Ishikawa (cell line): ENCODE data around the gene IMPG1.

Experiments
- CEBPB ChIP-seq: IDR thresholded peaks from 2 replicates; pipeline ENCODE4 v1.6.1; 2012
- CREB1 ChIP-seq: IDR thresholded peaks from 2 replicates; pipeline ENCODE4 v1.6.1; 2012; ENCODE audit warnings: low read depth
- EGR1 ChIP-seq: IDR thresholded peaks from 2 replicates; pipeline ENCODE4 v1.6.1; 2012
- EP300 ChIP-seq: IDR thresholded peaks from 2 replicates; pipeline ENCODE4 v1.6.1; 2012; ENCODE audit warnings: borderline replicate concordance
- FOXM1 ChIP-seq: IDR thresholded peaks from 2 replicates; pipeline ENCODE4 v1.6.1; 2012; ENCODE audit warnings: low read depth, borderline replicate concordance
- NFIC ChIP-seq: IDR thresholded peaks from 2 replicates; pipeline ENCODE4 v1.6.1; 2012
- RAD21 ChIP-seq: IDR thresholded peaks from 2 replicates; pipeline ENCODE4 v1.6.1; 2012; ENCODE audit warnings: low read depth
- TAF1 ChIP-seq: IDR thresholded peaks from 2 replicates; pipeline ENCODE4 v1.6.1; 2012; ENCODE audit warnings: low read depth, mild to moderate bottlenecking
- TCF12 ChIP-seq: IDR thresholded peaks from 2 replicates; pipeline ENCODE4 v1.6.1; 2012; ENCODE audit warnings: low read depth
- TEAD4 ChIP-seq: IDR thresholded peaks from 2 replicates; pipeline ENCODE4 v1.6.1; 2012
- YY1 ChIP-seq: IDR thresholded peaks from 2 replicates; pipeline ENCODE4 v1.6.1; 2012; ENCODE audit warnings: low read depth
- ZBTB7A ChIP-seq: IDR thresholded peaks from 2 replicates; pipeline ENCODE4 v1.6.1; 2012; ENCODE audit warnings: low read depth
- TF ChIP-seq, protein P1 (sequence below): IDR thresholded peaks from 2 replicates; pipeline ENCODE4 v1.6.1; 2012
- TF ChIP-seq, protein P2 (sequence below): IDR thresholded peaks from 2 replicates; pipeline ENCODE4 v1.6.1; 2012; ENCODE audit warnings: low read depth, mild to moderate bottlenecking
- TF ChIP-seq, protein P3 (sequence below): IDR thresholded peaks from 2 replicates; pipeline ENCODE4 v1.6.1; 2012

Gene IMPG1

DNA sequence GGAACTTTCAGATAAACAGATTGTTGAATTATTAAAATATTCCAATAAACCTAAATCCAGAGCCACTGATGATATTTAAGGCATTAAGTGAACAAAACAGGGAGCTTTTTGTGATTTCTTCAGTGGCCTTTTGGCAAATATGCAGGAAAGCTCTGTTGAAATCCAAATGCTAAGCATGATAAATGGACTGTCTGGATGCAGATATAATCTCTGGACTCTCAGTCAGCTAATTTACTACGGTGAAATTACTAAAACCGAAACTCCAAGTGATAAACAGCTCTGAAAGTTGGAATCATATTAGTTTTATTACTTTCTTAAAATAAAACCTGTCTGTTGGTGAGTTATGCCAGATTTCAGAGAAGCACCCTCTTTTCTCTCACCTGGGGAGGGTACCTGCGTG is 120.3 kb downstream of the IMPG1 start:
- TF ChIP-seq FOXM1 = no peak
- TF ChIP-seq EP300 = no peak
- TF ChIP-seq TCF12 = no peak
- no peak for TF ChIP-seq CREB1
- TF ChIP-seq, protein P1, sequence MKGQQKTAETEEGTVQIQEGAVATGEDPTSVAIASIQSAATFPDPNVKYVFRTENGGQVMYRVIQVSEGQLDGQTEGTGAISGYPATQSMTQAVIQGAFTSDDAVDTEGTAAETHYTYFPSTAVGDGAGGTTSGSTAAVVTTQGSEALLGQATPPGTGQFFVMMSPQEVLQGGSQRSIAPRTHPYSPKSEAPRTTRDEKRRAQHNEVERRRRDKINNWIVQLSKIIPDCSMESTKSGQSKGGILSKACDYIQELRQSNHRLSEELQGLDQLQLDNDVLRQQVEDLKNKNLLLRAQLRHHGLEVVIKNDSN = no peak
- TF ChIP-seq, protein P2, sequence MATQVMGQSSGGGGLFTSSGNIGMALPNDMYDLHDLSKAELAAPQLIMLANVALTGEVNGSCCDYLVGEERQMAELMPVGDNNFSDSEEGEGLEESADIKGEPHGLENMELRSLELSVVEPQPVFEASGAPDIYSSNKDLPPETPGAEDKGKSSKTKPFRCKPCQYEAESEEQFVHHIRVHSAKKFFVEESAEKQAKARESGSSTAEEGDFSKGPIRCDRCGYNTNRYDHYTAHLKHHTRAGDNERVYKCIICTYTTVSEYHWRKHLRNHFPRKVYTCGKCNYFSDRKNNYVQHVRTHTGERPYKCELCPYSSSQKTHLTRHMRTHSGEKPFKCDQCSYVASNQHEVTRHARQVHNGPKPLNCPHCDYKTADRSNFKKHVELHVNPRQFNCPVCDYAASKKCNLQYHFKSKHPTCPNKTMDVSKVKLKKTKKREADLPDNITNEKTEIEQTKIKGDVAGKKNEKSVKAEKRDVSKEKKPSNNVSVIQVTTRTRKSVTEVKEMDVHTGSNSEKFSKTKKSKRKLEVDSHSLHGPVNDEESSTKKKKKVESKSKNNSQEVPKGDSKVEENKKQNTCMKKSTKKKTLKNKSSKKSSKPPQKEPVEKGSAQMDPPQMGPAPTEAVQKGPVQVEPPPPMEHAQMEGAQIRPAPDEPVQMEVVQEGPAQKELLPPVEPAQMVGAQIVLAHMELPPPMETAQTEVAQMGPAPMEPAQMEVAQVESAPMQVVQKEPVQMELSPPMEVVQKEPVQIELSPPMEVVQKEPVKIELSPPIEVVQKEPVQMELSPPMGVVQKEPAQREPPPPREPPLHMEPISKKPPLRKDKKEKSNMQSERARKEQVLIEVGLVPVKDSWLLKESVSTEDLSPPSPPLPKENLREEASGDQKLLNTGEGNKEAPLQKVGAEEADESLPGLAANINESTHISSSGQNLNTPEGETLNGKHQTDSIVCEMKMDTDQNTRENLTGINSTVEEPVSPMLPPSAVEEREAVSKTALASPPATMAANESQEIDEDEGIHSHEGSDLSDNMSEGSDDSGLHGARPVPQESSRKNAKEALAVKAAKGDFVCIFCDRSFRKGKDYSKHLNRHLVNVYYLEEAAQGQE = no peak
- TF ChIP-seq EGR1 = no peak
- TF ChIP-seq NFIC = no peak
- no peak for TF ChIP-seq TEAD4
- no peak for TF ChIP-seq RAD21
- no peak for TF ChIP-seq YY1
- no peak for TF ChIP-seq ZBTB7A
- TF ChIP-seq, protein P3, sequence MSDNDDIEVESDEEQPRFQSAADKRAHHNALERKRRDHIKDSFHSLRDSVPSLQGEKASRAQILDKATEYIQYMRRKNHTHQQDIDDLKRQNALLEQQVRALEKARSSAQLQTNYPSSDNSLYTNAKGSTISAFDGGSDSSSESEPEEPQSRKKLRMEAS = no peak
- TF ChIP-seq TAF1 = no peak
- no peak for TF ChIP-seq CEBPB

GRCh38 chr6:75947935-75948334 is 124.5 kb downstream of the IMPG1 start:
- TF ChIP-seq, protein P2 = no peak
- no peak for TF ChIP-seq CEBPB
- no peak for TF ChIP-seq FOXM1
- TF ChIP-seq ZBTB7A = no peak
- no peak for TF ChIP-seq EP300
- TF ChIP-seq CREB1 = no peak
- TF ChIP-seq, protein P3 = no peak
- no peak for TF ChIP-seq RAD21
- no peak for TF ChIP-seq EGR1
- no peak for TF ChIP-seq TCF12
- no peak for TF ChIP-seq YY1
- TF ChIP-seq TAF1 = no peak
- TF ChIP-seq, protein P1 = no peak
- no peak for TF ChIP-seq NFIC
- no peak for TF ChIP-seq TEAD4

DNA sequence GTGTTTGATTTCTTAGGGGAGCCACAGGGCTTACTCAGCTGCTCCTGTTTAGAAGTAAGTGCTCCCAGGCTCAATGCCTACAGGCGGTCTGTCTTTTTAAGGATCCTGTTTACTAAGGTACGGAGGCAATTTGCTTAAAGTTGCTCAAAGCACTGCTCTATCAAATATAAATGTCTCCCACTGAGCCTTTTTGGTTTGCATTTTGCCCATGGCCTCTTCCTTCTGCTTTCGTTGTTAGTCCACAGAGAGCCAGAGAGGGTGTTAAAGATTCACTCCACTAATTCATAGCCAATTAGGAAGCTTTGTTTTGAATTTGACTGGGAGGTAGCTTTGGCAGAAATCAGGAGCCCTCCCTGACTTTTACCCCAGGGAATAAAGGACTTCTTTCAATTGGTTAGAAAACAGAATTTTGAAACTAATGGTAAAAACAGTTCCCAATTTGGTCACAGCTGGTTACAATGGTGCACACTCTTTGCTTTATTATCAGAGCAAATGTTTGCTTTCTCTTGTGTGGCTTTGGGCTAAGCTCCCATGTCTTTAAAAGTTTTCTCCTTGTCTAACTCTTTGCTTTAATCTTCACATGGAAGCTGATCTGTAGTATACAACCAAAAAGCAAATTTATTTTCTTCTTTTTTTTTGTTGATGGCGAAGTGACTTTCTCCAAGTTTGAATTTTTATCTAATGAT is 126.2 kb downstream of the IMPG1 start:
- TF ChIP-seq EP300 = no peak
- TF ChIP-seq, protein P1 = no peak
- no peak for TF ChIP-seq FOXM1
- TF ChIP-seq ZBTB7A = no peak
- TF ChIP-seq TAF1 = no peak
- TF ChIP-seq, protein P2 = no peak
- TF ChIP-seq RAD21 = no peak
- TF ChIP-seq NFIC = no peak

GRCh38 chr6:75943381-75943780 is 129.1 kb downstream of the IMPG1 start:
- TF ChIP-seq EP300 (no peak), TEAD4 (no peak), RAD21 (no peak), FOXM1 (no peak), CREB1 (no peak), ZBTB7A (no peak)
- TF ChIP-seq, protein P1 = no peak
- TF ChIP-seq, protein P2 = no peak
